HG02970 (cell line): ENCODE measurements around the gene CLDN14.
"Not testable (repeated sequence)": the region's sequence is repeated elsewhere in the genome, so short reads cannot be mapped to it uniquely, and the experiment has no call there.

Source experiments
- ATAC-seq: cut with Tn5 transposase; IDR thresholded peaks from one replicate; pipeline ENCODE4 v1.9.1; 2021; ENCODE audit warnings: mild to moderate bottlenecking, moderate library complexity, moderate number of reproducible peaks; ENCODE audit not compliant: unreplicated experiment, low FRiP score

The CLDN14 gene

GRCh38 chr21:36476541-36476940, 3.4 kb downstream of the CLDN14 start:
- not testable (repeated sequence) for ATAC-seq

GRCh38 chr21:36474591-36474990, 5.3 kb downstream of the CLDN14 start:
- ATAC-seq: no peak

- no peak for ATAC-seq
Measured at GRCh38 chr21:36473203-36473602, 6.7 kb downstream of the CLDN14 start.

GRCh38 chr21:36472377-36472776, 7.5 kb downstream of the CLDN14 start:
- ATAC-seq: no peak

- no peak for ATAC-seq
Measured at GRCh38 chr21:36471254-36471723, 8.6 kb downstream of the CLDN14 start.

- no peak for ATAC-seq
Measured at GRCh38 chr21:36470294-36470693, 9.6 kb downstream of the CLDN14 start.

GRCh38 chr21:36466061-36466511, 13.8 kb downstream of the CLDN14 start:
- no peak for ATAC-seq

- no peak for ATAC-seq
Measured at GRCh38 chr21:36465478-36465877, 14.4 kb downstream of the CLDN14 start.

GRCh38 chr21:36464590-36464989, 15.3 kb downstream of the CLDN14 start:
- ATAC-seq: no peak

GRCh38 chr21:36463991-36464390, 15.9 kb downstream of the CLDN14 start:
- ATAC-seq: no peak

GRCh38 chr21:36463204-36463603, 16.7 kb downstream of the CLDN14 start:
- no peak for ATAC-seq

GRCh38 chr21:36461918-36462486, 17.9 kb downstream of the CLDN14 start:
- ATAC-seq: no peak

GRCh38 chr21:36461277-36461917, 18.5 kb downstream of the CLDN14 start:
- ATAC-seq: no peak

- ATAC-seq: no peak
Measured at GRCh38 chr21:36460866-36461265, 19.1 kb downstream of the CLDN14 start.

- no peak for ATAC-seq
Measured at GRCh38 chr21:36459098-36459497, 20.8 kb downstream of the CLDN14 start.

- ATAC-seq: no peak
Measured at GRCh38 chr21:36456729-36457414, 23.1 kb downstream of the CLDN14 start.

GRCh38 chr21:36454706-36455105, 25.2 kb downstream of the CLDN14 start:
- ATAC-seq: no peak

- ATAC-seq: no peak
Measured at GRCh38 chr21:36454093-36454531, 25.8 kb downstream of the CLDN14 start.

- ATAC-seq: no peak
Measured at GRCh38 chr21:36452281-36452825, 27.6 kb downstream of the CLDN14 start.

- ATAC-seq: no peak
Measured at GRCh38 chr21:36451506-36451905, 28.4 kb downstream of the CLDN14 start.

GRCh38 chr21:36450511-36450910, 29.4 kb downstream of the CLDN14 start:
- no peak for ATAC-seq
